Measurements from ENCODE around the gene SRRT.
"Not testable (repeated sequence)": the region's sequence is repeated elsewhere in the genome, so short reads cannot be mapped to it uniquely, and the experiment has no call there.

The SRRT gene

DNA sequence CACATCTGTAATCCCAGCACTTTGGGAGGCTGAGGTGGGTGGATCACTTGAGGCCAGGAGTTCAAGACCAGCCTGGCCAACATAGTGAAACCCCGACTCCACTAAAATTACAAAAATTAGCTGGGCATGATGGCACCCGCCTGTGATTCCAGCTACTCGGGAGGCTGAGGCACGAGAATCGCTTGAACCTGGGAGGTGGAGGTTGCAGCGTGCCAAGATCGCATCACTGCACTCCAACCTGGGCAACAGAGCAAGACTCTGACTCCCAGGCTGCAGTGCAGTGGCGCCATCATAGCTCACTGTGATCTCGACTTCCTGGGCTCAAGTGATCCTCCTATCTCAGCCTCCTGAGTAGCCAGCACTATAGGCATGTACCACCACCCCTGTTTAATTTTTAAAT is 20.0 kb upstream of the SRRT start:
- DNase-seq = not testable (repeated sequence)

DNA sequence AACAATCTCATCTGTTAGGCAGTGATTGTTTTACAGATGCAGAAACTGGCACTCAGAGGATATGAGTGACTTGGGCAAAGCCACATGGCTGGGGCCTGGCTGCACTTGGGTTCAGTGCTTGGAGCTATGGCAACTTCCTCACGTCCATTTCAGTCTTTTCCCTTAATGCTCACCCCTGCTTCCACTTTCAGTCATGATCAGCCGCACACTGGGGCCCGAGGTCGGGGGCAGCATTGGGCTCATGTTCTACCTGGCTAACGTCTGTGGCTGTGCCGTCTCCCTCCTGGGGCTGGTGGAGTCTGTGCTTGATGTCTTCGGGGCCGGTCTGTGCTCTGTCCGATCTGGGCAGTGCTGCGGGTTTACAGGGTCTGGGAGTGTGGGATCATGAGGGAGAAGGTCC is 19.4 kb upstream of the SRRT start:
- DNase-seq = no peak

DNA sequence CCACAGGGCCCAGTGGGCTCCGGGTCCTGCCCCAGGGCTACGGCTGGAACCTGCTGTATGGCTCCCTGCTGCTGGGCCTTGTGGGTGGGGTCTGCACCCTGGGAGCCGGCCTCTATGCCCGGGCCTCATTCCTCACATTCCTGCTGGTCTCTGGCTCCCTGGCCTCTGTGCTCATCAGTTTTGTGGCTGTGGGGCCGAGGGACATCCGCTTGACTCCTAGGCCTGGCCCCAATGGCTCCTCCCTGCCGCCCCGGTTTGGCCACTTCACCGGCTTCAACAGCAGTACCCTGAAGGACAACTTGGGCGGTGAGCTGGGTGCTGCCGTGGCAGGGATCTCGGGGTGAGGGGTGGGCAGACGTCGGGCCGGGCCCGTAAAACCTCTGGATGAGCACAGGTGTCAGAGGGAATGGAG is 18.0 kb upstream of the SRRT start:
- no peak for DNase-seq

DNA sequence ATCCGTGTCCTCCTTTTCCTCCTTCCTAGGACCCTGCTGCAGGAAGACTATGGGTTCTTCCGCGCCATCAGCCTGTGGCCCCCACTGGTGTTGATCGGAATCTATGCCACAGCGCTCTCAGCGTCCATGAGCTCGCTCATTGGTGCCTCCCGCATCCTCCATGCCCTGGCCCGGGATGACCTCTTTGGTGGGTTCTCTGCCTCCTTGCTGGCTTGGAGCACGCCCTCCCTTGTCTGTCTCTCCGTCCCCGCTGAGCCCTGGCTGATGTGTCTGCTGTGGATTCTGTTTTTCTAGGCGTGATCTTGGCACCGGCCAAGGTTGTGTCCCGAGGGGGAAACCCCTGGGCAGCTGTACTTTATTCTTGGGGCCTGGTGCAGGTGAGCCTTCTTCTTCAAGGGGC is 15.0 kb upstream of the SRRT start:
- no peak for DNase-seq

DNA sequence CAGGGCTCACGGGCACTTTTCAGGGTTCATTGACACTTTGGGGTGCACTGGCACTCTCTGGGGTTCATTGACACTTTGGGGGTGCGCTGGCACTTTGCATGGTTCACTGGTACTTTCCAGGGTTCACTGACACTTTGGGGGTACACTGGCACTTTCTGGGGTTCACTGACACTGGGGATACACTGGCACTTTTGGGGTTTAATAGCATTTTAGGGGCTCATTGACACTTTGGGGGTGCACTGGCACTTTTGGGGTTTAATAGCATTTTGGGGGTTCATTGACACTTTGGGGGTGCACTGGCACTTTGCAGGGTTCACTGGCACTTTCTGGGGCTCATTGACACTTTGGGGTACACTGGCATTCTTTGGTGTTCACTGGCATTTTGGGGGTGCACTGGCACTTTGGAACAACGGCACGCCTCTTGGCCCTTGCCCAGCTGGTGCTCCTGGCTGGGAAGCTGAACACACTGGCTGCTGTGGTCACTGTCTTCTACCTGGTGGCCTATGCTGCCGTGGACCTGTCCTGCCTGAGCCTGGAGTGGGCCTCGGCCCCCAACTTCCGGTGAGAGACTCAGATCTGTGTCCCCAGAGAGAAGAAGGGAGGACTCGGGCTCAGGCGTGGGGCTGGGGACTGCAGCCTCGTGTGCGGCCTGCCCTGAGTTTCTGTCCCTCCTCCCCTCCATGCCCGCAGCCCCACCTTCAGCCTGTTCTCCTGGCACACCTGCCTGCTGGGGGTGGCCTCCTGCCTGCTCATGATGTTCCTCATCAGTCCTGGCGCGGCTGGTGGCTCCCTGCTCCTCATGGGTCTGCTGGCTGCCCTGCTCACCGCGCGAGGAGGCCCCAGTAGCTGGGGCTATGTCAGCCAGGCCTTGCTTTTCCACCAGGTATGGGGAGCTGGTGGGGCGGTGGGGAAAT is 13.9 kb upstream of the SRRT start:
- DNase-seq = no peak

DNA sequence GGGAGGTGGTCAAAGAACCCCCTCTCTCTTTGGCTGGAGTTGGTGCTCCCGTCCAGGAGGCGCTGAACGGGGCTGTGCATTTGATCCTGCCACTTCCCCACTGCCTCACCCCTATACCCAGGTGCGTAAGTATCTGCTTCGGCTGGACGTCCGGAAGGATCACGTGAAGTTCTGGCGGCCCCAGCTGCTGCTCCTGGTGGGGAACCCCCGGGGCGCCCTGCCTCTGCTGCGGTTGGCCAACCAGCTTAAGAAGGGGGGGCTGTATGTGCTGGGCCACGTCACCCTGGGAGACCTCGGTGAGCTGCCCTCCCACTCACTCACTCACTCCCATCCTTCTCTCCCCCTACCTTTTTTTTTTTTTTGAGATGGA is 13.3 kb upstream of the SRRT start:
- DNase-seq = no peak

DNA sequence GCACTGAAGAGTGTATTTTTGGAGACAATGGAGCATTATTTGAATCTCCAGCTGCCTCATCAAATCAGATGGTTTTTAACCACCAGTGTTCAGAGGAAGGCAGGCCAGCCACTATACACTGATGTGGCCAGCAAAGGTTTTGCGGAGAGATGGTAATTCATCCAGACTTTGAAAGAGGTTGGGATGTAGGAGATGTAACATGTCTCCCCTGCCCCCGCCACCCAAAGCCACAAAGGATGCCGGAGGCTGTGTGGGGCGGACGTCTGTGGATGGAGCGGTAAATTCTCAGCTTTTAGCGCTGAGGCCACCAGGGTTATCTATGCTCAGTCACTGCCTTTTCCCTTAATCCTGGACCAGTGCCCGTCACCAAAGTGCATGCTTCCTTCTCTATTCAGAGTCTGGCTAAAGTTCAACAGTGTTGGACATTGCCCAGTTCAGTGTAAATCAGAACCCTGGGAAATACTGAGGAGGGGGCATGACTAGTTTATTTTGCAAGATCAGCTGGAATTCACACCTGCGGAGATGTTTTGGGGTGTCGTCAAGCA is 11.4 kb upstream of the SRRT start:
- no peak for DNase-seq

DNA sequence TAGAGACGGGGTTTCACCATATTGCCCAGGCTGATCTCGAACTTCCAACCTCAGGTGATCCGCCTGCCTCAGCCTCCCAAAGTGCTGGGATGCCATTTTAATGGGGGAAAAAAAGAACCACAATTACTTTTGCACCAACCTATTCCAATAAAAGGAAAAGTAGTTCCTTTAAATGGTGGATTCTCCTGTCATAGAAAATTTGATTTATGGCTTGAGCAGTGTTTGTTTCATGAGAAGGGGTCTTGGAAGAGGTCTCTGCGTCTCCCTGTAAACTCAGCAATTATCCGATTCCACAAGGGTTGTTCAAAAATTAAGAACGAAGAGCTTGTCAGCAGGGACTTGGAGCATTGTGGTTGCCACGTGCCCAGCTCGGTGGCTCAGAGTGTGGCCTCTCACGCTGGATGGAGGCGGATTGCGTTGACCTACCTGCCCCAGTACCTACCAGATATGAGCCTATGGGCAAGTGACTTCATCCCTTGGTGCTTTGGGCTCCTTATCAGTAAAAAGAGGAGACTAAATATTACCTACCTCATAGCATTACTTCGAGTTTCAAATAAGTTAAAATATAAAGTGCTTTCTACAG is 10.5 kb upstream of the SRRT start:
- no peak for DNase-seq

DNA sequence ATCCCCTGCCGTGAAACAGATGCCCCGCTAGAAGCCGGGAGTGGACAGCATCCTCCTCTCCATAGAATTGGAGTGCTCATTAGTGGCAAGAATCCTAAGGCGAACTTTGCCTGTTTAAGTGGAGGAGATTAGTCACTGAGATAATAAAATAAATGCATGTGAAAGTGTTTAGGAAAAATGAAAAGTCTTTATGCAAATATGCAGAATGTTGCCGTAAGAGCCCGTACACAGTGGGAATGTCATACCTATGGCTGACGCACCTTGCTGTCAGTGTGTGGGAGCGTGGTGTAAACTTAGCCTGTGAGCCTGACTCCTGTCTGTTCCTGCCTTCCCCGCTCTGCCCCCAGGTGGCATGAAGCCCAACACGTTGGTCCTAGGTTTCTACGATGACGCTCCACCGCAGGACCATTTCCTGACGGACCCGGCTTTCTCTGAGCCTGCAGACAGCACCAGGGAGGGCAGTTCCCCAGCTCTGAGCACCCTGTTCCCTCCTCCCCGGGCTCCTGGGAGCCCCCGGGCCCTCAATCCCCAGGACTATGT is 9.5 kb upstream of the SRRT start:
- DNase-seq = no peak

DNA sequence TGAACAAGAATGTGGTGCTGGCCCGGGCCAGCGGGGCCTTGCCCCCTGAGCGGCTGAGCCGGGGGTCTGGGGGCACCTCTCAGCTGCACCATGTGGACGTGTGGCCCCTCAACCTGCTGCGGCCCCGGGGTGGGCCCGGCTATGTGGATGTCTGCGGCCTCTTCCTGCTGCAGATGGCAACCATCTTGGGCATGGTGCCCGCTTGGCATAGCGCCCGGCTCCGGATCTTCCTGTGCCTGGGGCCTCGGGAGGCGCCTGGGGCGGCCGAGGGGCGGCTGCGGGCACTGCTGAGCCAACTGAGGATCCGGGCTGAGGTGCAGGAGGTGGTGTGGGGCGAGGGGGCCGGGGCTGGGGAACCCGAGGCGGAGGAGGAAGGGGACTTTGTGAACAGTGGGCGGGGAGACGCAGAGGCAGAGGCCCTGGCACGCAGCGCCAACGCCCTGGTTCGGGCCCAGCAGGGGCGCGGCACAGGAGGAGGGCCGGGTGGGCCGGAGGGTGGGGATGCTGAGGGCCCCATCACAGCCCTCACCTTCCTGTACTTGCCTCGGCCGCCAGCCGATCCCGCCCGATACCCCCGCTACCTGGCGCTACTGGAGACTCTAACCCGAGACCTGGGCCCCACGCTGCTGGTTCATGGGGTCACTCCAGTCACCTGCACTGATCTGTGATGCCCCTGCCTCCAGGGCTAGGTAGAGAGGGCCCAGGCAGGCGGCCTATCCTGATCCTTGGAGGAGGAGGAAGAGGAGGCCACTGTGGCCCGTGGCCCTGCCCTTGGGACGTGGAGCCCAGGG is 8.8 kb upstream of the SRRT start:
- DNase-seq = peak; percentile 15

DNA sequence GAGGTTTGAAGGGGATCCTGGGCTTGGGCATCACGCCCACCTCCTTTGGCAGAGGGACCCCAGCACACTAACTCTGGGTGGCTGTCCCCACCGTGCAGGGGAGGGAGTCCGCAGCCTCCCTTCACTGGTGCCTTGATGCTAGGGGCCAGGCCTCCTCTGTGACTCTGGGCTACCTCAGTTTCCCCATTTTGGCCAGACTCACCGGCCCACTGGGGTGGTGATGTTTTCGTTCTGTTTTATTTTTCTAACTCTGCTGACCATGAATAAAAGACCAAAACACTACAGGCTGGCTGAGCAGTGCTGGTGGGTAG is 8.2 kb upstream of the SRRT start:
- DNase-seq = no peak

DNA sequence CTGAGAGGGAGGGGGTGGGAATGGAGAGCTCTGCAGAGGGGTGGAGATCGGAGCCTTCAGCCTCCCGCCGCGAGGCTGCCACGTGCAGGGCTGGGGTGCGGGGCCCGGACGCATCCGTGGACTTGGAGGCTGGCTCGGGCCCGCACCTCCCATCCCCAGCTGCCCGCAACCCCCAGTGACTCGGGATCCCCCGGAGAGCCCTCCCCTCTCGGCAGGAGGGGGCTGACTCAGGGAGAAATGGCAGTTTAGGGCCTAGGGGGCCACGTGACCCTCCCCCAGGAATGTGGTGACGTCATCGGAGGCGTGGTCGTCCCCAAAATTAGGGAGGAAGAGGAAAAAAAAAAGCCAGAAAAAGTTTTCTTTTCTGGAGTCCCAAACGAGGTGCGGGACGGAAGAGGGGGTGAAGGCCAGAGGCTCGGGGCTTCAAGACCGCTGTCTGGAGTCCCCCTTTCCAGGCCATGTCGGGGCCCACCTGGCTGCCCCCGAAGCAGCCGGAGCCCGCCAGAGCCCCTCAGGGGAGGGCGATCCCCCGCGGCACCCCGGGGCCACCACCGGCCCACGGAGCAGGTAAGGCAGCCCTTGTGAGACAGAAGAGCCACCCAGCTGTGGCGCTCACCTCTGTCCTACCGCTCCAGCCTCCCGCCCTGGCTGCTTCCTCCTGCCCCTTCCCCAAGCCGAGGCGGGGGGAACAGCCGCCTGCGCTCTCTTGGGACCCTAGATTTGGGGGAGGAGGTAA is 7.7 kb upstream of the SRRT start, which contains the start of gene TRIP6:
Gene TRIP6, plus strand, starts transcription at position 348 of the 736 bp plus-strand sequence. Its CDS starts 111 bp downstream, at position 459.
- peak; percentile 77 for DNase-seq

DNA sequence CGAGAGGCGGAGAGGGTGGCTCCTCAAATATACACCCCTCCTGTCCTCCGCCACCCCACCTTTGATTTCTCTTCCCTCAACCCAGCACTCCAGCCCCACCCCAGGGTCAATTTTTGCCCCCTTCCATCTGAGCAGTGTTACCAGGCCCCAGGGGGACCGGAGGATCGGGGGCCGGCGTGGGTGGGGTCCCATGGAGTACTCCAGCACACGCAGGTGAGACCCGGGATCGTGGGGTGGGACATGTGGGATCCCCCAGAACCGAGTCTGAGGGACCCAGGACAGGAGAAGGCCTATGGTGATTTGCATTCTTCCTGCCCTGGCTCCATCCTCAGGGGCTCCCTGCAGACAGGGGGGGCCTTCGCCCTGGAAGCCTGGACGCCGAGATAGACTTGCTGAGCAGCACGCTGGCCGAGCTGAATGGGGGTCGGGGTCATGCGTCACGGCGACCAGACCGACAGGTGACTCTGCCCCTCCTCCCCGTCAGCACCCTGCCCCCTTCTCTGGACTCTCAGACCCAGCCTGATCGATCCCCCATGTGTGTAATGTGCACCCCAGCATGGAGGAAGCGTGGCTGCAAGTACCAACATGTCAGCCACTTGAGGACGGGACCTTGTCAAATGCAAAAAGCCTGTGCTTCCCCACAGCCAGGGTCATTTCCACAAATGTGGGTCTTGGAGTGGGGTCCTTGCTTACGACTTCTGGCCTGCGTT is 7.0 kb upstream of the SRRT start:
- no peak for DNase-seq

DNA sequence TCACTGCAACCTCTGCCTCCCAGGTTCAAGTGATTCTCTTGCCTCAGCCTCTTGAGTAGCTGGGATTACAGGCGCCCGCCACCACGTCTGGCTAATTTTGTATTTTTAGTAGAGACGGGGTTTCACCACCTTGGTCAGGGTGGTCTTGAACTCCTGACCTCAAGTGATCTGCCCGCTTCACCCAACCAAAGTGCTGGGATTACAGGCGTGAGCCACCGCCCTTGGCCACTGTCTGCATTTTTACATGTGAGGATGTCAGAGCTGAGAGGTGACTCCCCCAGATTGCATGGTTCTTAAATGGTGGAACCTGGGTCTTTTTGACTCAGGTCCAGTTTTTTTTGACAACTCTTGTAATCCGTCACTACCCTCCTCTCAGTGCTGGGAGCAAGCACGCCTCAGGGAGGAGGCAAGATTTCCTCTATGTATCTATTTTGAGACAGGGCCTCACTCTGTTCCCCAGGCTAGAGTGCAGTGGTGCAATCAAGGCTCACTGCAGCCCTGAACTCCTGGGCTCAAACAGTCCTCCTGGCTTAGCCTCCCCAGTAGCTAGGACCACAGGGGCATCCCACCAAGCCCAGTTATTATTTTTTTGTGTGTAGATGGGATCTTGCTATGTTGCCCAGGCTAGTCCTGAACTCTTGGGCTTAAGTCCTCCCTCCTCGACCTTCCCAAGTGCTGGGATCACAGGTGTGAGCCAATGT is 1.2 kb upstream of the SRRT start:
- DNase-seq = no peak

DNA sequence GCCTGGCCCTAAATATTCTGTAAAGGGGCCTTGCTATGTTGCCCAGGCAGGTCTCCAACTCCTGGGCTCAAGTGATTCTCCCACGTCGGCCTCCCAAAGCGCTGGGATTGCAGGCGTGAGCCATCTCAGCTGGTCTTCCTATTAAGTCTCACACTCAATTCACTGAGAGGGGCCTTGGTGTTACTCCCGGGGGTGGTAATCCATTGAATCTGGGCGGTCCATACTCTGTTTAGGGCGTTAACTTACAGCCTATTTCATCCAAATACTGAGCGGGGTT is 665 bp upstream of the SRRT start:
- DNase-seq = no peak

DNA sequence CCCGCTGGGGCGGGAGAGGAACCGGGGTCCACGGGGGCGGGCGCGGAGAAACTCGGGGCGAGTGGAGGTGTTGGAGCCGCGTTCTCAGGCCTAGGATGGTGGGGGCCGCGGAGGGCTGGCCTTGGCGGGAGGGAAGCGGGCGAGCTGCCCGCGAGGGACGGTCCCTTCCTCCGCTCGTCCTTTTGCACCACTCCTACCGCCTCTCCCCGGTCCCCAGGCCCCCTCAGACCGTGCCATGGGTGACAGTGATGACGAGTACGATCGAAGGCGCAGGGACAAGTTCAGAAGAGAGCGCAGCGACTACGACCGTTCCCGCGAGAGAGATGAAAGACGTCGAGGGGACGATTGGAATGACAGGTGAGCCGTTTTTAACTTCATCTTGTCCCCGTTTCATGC is 451 bp downstream of the SRRT start:
- peak; percentile 51 for DNase-seq

DNA sequence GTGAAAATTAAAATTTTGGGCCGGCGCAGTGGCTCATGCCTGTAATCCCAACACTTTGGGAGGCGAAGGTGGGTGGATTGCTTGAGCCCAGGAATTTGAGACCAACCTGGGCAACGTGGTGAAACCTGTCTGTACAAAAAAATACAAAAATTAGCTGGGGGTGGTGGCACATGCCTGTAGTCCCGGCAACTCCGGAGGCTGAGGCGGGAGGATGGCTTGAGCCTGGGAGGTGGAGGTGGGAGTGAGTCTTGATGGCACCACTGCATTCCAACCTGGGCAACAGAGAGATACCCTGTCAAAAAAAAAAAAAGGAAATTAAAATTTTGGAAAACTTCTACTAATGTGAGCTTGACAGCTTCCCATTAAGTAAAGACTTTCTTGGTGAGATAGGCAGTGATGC is 3.1 kb downstream of the SRRT start:
- no peak for DNase-seq

DNA sequence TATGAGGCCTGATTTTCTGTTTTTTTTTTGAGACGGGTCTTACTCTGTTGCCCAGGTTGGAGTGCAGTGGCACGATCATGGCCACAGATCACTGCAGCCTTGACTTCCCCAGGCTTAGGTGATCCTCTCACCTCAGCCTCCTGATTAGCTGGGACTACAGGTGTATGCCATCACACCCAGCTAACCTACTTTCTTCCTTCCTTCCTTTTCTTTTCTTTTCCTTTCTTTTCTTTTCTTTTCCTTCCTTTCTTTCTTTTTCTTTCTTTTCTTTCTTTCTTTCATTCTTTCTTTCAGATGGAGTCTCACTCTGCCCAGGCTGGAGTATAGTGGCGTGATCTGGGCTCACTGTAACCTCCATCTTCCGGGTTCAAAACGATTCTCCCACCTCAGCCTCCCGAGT is 3.8 kb downstream of the SRRT start:
- no peak for DNase-seq

DNA sequence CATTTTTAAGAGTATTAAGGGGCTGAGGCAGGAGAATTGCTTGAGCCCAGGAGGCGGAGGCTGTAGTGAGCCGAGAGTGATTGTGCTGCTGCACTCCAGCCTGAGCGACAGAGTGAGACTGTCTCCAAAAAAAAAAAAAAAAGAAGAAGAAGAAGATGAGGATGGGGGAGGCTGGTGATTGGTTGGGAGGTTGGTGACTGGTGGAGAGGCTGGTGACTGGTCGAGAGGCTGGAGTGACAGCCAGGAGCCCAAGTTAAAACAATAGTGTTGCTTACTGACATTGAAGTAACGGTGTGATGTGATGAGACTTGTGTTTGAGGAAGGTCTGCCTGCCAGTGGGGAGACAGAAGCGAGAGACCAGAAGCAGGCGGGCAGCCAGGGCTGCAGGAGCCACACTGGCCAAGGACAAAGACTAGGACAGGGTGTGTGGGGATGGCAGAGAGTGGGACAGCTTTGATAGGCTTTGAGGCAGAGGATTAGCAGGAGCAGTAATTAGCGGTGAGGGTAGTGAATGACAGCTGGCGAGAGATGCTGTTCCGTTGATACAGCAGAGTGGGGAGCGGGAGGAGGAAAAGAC is 4.9 kb downstream of the SRRT start:
- no peak for DNase-seq

DNA sequence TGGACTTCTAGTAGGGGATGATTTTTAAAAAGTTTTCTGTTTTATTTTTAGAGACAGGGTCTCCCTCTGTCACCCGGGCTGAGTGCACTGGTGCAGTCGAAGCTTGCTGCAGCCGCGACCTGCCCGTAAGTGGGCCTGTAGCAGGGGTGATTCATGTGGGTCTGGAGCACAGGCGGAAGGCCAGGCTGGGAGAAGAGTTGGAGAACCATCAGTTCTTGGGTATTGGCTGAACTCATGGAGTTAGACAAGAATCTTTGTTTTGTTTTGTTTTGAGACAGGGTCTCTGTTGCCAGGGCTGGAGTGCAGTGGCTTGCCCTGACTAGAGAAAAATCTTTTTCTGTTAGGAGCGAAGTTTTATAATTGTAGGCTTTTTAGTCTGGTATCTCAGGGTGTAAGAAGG is 5.7 kb downstream of the SRRT start:
- DNase-seq = no peak

DNA sequence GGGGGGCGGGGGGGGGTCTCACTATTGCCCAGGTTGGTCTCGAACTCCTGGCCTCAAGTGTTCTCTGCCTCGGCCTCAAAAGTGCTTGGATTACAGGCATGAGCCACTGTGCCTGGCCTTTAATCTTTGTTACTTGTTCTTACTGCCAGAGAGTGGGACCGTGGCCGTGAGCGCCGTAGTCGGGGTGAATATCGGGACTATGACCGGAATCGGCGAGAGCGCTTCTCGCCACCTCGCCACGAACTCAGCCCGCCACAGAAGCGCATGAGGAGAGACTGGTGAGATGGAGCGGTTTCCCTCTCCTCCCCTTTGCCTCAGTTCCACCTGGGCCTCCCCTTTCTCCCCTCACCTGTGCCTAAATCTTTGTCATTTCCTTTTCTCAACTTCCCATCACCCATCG is 6.2 kb downstream of the SRRT start:
- no peak for DNase-seq
